H1 (cell line): Measurements from ENCODE around the gene MPPED1. TPM values are rescaled to one million over a fixed set of nuclear protein-coding genes. Genes with fewer than 3 reads are reported as not detected.

Experiments used
- CTCF ChIA-PET: fragments of 300-600 bp; sonication (Branson Sonifier 250); formaldehyde crosslinking; loops from one replicate; lab custom pipeline; 2021; ENCODE audit not compliant: partially characterized antibody; lab: Charles Lee
- POLR2A ChIA-PET: fragments of 300-600 bp; sonication (Branson Sonifier 250); formaldehyde crosslinking; loops from one replicate; lab custom pipeline; 2021; ENCODE audit warnings: inconsistent platforms; ENCODE audit not compliant: partially characterized antibody; lab: Charles Lee
- DNase-seq, 2 experiments: peaks; one replicate each; pipeline versions ENCODE4 v3.0.0 to v3.0.0-alpha.2; 2010 to 2022; ENCODE audit warnings: low spot score in 2 of 2, low read depth in 1 of 2, mixed read lengths in 1 of 2
- FAIRE-seq: peaks from 2 replicates; lab custom pipeline; 2011; peaks lifted over from hg19 to GRCh38; lab: Jason Lieb, UNC
- H2AFZ ChIP-seq: 2 replicates; pipeline ENCODE4 v1.8.1; 2012; ENCODE audit warnings: low read length, inconsistent platforms
- H2AK5ac ChIP-seq: 2 replicates; pipeline ENCODE4 v1.6.1; 2013; ENCODE audit warnings: low read depth, low read length
- H2BK120ac ChIP-seq: replicated peaks from 2 replicates; pipeline ENCODE3; 2013; ENCODE audit warnings: low read depth, low read length, inconsistent platforms
- H2BK12ac ChIP-seq: 2 replicates; pipeline ENCODE4 v1.6.1; 2013; ENCODE audit warnings: low read depth, low read length
- H2BK15ac ChIP-seq: 2 replicates; pipeline ENCODE4 v1.6.1; 2013; ENCODE audit warnings: low read length
- H2BK20ac ChIP-seq: 2 replicates; pipeline ENCODE4 v1.6.1; 2013; ENCODE audit warnings: low read length
- H2BK5ac ChIP-seq: 2 replicates; pipeline ENCODE4 v1.6.1; 2013; ENCODE audit warnings: low read depth, low read length
- H3K14ac ChIP-seq: 2 replicates; pipeline ENCODE4 v1.6.1; 2013; ENCODE audit warnings: inconsistent platforms; ENCODE audit not compliant: insufficient read length
- H3K18ac ChIP-seq: 2 replicates; pipeline ENCODE4 v1.6.1; 2013; ENCODE audit warnings: low read length; ENCODE audit errors: extremely low read depth
- H3K23ac ChIP-seq: 2 replicates; pipeline ENCODE4 v1.6.1; 2013; ENCODE audit warnings: inconsistent platforms; ENCODE audit not compliant: insufficient read length
- H3K23me2 ChIP-seq: 2 replicates; pipeline ENCODE4 v1.6.1; 2013; ENCODE audit warnings: low read depth, low read length
- H3K27ac ChIP-seq: 2 replicates; pipeline ENCODE4 v1.6.1; 2011; ENCODE audit warnings: low read depth, low read length, inconsistent platforms
- H3K27me3 ChIP-seq, 4 experiments: replicated peaks in 1 of 4; 1 replicate in 1 of 4; 2 replicates in 3 of 4; pipeline versions ENCODE4 v1.6.1 to v1.8.1; 2011 to 2013; ENCODE audit warnings: low read length in 3 of 4, mild to moderate bottlenecking in 3 of 4, inconsistent platforms in 2 of 4, mixed read lengths in 2 of 4, moderate library complexity in 1 of 4; ENCODE audit not compliant: control insufficient read depth in 3 of 4, insufficient read depth in 3 of 4; ENCODE audit errors: extremely low read depth in 1 of 4
- H3K36me3 ChIP-seq, 4 experiments: 2 replicates each; pipeline versions ENCODE4 v1.6.1 to v1.8.1; 2011 to 2013; ENCODE audit warnings: mild to moderate bottlenecking in 4 of 4, low read length in 3 of 4, moderate library complexity in 2 of 4, control low read depth in 1 of 4, inconsistent platforms in 1 of 4; ENCODE audit not compliant: insufficient read depth in 4 of 4, control insufficient read depth in 2 of 4
- H3K4ac ChIP-seq: replicated peaks from 2 replicates; pipeline ENCODE3; 2013; ENCODE audit warnings: low read length, low read depth, mixed read lengths, inconsistent platforms; ENCODE audit not compliant: insufficient read length
- H3K4me1 ChIP-seq, 4 experiments: replicated peaks in 1 of 4; 1 replicate in 1 of 4; 2 replicates in 3 of 4; pipeline versions ENCODE4 v1.6.1 to v1.8.1; 2011 to 2013; ENCODE audit warnings: low read length in 3 of 4, inconsistent platforms in 2 of 4, mixed read lengths in 1 of 4; ENCODE audit not compliant: insufficient read depth in 4 of 4, control insufficient read depth in 3 of 4
- H3K4me2 ChIP-seq, 2 experiments: 2 replicates each; pipeline versions ENCODE4 v1.6.1 to v1.8.1; 2011 to 2013; ENCODE audit warnings: low read depth in 2 of 2, low read length in 2 of 2, control low read depth in 1 of 2, inconsistent platforms in 1 of 2, mild to moderate bottlenecking in 1 of 2; ENCODE audit not compliant: insufficient read depth in 1 of 2
- H3K4me3 ChIP-seq, 4 experiments: fragments of 200-600, 300-600 bp in 1 of 4; sonication (generic), shearing (Covaris generic), sonication (Bioruptor Twin) in 1 of 4; 2 replicates each; pipeline versions ENCODE4 v1.5.1 to v1.8.1; 2011 to 2016; ENCODE audit warnings: low read length in 4 of 4, low read depth in 3 of 4, control low read depth in 2 of 4, inconsistent platforms in 2 of 4, mild to moderate bottlenecking in 2 of 4, mixed read lengths in 1 of 4, moderate library complexity in 1 of 4; ENCODE audit not compliant: insufficient read depth in 2 of 4; ENCODE audit errors: extremely low read depth in 1 of 4
- H3K56ac ChIP-seq: replicated peaks from 2 replicates; pipeline ENCODE3; 2013; ENCODE audit warnings: low read depth, mild to moderate bottlenecking, mixed read lengths, low read length, inconsistent platforms; ENCODE audit not compliant: insufficient read length
- H3K79me1 ChIP-seq: 2 replicates; pipeline ENCODE4 v1.6.1; 2013; ENCODE audit warnings: low read depth, low read length, control low read depth
- H3K79me2 ChIP-seq, 2 experiments: 2 replicates each; pipeline versions ENCODE4 v1.6.1 to v1.8.1; 2012 to 2013; ENCODE audit warnings: low read length in 2 of 2, mild to moderate bottlenecking in 2 of 2, inconsistent platforms in 1 of 2; ENCODE audit not compliant: insufficient read depth in 2 of 2, control insufficient read depth in 1 of 2
- H3K9ac ChIP-seq, 4 experiments: replicated peaks in 1 of 4; 1 replicate in 1 of 4; 2 replicates in 3 of 4; pipeline versions ENCODE4 v1.6.1 to v1.8.1; 2011 to 2013; ENCODE audit warnings: low read depth in 3 of 4, low read length in 3 of 4, control low read depth in 2 of 4, mild to moderate bottlenecking in 2 of 4, moderate library complexity in 2 of 4, inconsistent platforms in 1 of 4; ENCODE audit errors: extremely low read depth in 1 of 4
- H3K9me3 ChIP-seq, 2 experiments: 2 replicates each; pipeline versions ENCODE4 v1.6.1 to v1.8.1; 2012 to 2013; ENCODE audit warnings: mild to moderate bottlenecking in 2 of 2, moderate library complexity in 2 of 2, control low read depth in 1 of 2, inconsistent platforms in 1 of 2, low read depth in 1 of 2, low read length in 1 of 2, mixed read lengths in 1 of 2; ENCODE audit not compliant: insufficient read depth in 2 of 2
- H4K20me1 ChIP-seq, 2 experiments: replicated peaks in 1 of 2; 2 replicates each; pipeline versions ENCODE3 to v1.8.1; 2011 to 2013; ENCODE audit warnings: inconsistent platforms in 2 of 2, low read length in 2 of 2, mild to moderate bottlenecking in 1 of 2; ENCODE audit not compliant: insufficient read depth in 2 of 2, control insufficient read depth in 1 of 2
- H4K5ac ChIP-seq: 2 replicates; pipeline ENCODE4 v1.6.1; 2013; ENCODE audit warnings: low read length, low read depth, mixed read lengths, inconsistent platforms; ENCODE audit not compliant: insufficient read length
- H4K8ac ChIP-seq: 2 replicates; pipeline ENCODE4 v1.8.0; 2013; ENCODE audit warnings: mild to moderate bottlenecking, moderate library complexity, low read length, inconsistent platforms; ENCODE audit not compliant: insufficient read depth; ENCODE audit errors: extremely low read depth
- H4K91ac ChIP-seq: replicated peaks from 2 replicates; pipeline ENCODE3; 2013; ENCODE audit warnings: low read length, mixed read lengths, inconsistent platforms; ENCODE audit not compliant: insufficient read length
- CEBPB ChIP-seq: IDR thresholded peaks from 2 replicates; pipeline ENCODE4 v1.6.1; 2012; ENCODE audit warnings: low read depth, low read length
- CHD2 ChIP-seq: IDR thresholded peaks from 2 replicates; pipeline ENCODE4 v1.6.1; 2012; ENCODE audit warnings: low read length, improper control_type of control experiment
- TBP ChIP-seq: IDR thresholded peaks from 2 replicates; pipeline ENCODE4 v1.6.1; 2011; ENCODE audit warnings: low read depth, low read length, improper control_type of control experiment
- WGBS, 2 experiments: shearing (Covaris generic) in 1 of 2; methylation state at CpG; one replicate each; pipeline versions ENCODE4 v1.1.6 to v1.1.7; 2013 to 2015; ENCODE audit warnings: low lambda C conversion rate in 2 of 2, mixed read lengths in 2 of 2, inconsistent platforms in 1 of 2, low coverage in 1 of 2, missing lambda C conversion rate in 1 of 2; ENCODE audit not compliant: insufficient replicate concordance in 2 of 2, insufficient coverage in 1 of 2, insufficient read length in 1 of 2; ENCODE audit errors: extremely low coverage in 1 of 2, missing lambda C conversion rate in 1 of 2; 5-methylcytosine and 5-hydroxymethylcytosine counted together
- polyA plus RNA-seq, 7 experiments: library from polyadenylated mRNA; depleted of rRNA in 3 of 7; stranded (reverse) in 5 of 7; unstranded in 2 of 7; fragments of >200 nt in 5 of 7; fragments of 200-250 nt in 2 of 7; gene quantifications; 1 replicate in 5 of 7; 2 replicates in 1 of 7; 4 replicates in 1 of 7; pipeline versions ENCODE4 v1.2.1 to v1.2.3, GENCODE V29; 2011 to 2013; ENCODE audit warnings: missing spikeins in 2 of 7, mixed read lengths in 2 of 7
- total RNA-seq: library from RNA; stranded (reverse); fragmentation: NEBNext Ultra II Directional; extraction: Animal tissue kit (Norgen Biotek cat#: 25700); gene quantifications from 2 replicates; pipeline ENCODE4 v1.2.1, GENCODE V29; 2021

The MPPED1 gene
- total and polyA plus RNA-seq, 2 of the 8 experiments (the other 6 are each of a cell fraction or from before 2014, with no cell fraction given) = 0.29 to 0.37 TPM

DNA sequence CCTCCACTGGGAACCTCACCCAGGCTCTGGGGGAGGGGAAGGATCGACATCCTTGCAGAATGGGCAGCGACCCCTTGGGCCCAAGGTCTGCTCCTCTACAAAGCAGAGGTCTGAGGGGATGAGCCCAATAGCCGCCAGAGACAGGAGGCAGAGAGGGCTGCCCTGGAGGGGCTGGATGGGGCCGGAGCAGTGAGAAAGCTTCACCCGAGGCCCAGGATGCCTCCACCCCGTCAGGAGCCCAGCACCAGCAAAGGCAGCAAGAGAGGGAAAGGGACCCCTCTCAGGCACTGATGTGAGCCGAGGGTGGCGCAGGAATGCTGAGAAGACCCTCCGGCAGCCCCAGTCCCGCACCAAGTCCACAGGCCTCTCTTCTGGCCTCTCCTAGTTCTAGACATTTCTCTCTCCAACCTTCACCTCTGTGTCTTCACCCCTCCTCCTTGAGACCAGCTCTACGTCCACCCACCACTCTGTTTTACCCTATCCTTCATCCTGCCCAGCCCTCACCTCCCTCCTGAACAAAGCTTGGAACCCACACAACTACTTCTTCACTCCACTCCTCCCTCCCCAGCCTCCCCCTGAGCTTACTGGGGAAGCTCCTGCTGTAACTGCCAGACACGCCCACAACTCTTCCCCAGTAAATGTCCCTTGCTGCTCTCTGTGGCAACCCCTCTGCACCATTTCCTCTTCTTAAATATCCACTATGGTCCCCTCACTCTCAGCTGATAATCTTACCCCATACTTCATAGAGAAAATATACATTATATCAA lies 131.9 kb downstream of the MPPED1 start:
- no peak overlapping the region for H3K14ac ChIP-seq
- no peak overlapping the region for H2BK15ac ChIP-seq
- no peaks in the 10 kb centered on the region for H3K9me3 ChIP-seq
- H3K4me1 ChIP-seq = no peaks in the 10 kb centered on the region; a peak in 1 of 7 replicates
- no peak overlapping the region for H4K5ac ChIP-seq
- no peak overlapping the region for H3K27ac ChIP-seq
- CTCF ChIA-PET = interaction anchor here (0.8 to 1.7 kb wide), 5 partner anchors 9 to 253 kb away, joined by 3 to 8 read pairs (median 4); no protein-coding TSS in a partner anchor
- H2BK12ac ChIP-seq = no peak overlapping the region
- H3K27me3 ChIP-seq = no peaks in the 10 kb centered on the region
- H3K79me2 ChIP-seq = no peaks in the 10 kb centered on the region
- no peak overlapping the region for H2BK5ac ChIP-seq
- H3K9ac ChIP-seq = no peak overlapping the region
- H3K4ac ChIP-seq = no peak overlapping the region
- POLR2A ChIA-PET = no interaction called here
- H4K20me1 ChIP-seq = no peaks in the 10 kb centered on the region
- no peak overlapping the region for H3K18ac ChIP-seq
- DNase-seq (no peak), FAIRE-seq (no peak)
- H3K23ac ChIP-seq = no peak overlapping the region
- no peaks in the 10 kb centered on the region for H3K23me2 ChIP-seq
- no peak overlapping the region for H3K4me3 ChIP-seq
- TF ChIP-seq TBP = no peak
- no peak for TF ChIP-seq CHD2
- no peak for TF ChIP-seq CEBPB
- H2AFZ ChIP-seq = no peak overlapping the region
- WGBS, 2 experiments = 87% methylated on average over 7 of the region's 12 CpGs; no CpG with 5 or more reads in 1 of the 2 experiments
- no peak overlapping the region for H4K8ac ChIP-seq
- H3K4me2 ChIP-seq = no peak overlapping the region
- no peak overlapping the region for H4K91ac ChIP-seq
- H3K79me1 ChIP-seq = no peaks in the 10 kb centered on the region
- no peaks in the 10 kb centered on the region for H3K36me3 ChIP-seq
- H2BK120ac ChIP-seq = no peak overlapping the region
- H2BK20ac ChIP-seq = no peak overlapping the region
- no peak overlapping the region for H2AK5ac ChIP-seq
- H3K56ac ChIP-seq = no peak overlapping the region
